IMR-90 (cell line): ENCODE results near the gene EPB41L3. TPM values are rescaled to one million over a fixed set of nuclear protein-coding genes. Genes with fewer than 3 reads are reported as not detected.

Source experiments
- ATAC-seq: fragments of 200-7000 bp; cut with Tn5 transposase; 2 replicates; pipeline ENCODE4 v1.9.1; 2020; ENCODE audit warnings: low read depth, mild to moderate bottlenecking, moderate library complexity
- BruUV-seq: library from RNA; stranded (reverse); fragments of 400-500 nt; replicated peaks from 2 replicates; lab custom pipeline; 2021; lab: Mats Ljungman, UMichigan
- CTCF ChIA-PET: fragments of 300-600 bp; formaldehyde crosslinking; extraction: SDS; loops from one replicate; lab custom pipeline; 2021; ENCODE audit warnings: antibody characterized with exemption; lab: Yijun Ruan, JAX
- POLR2A ChIA-PET: fragments of 300-600 bp; sonication (Branson Sonifier 250); formaldehyde crosslinking; loops from one replicate; lab custom pipeline; 2022; ENCODE audit warnings: antibody characterized with exemption; ENCODE audit not compliant: unreplicated experiment; lab: Charles Lee
- DNase-seq: peaks from one replicate; pipeline ENCODE4 v3.0.0; 2013
- H2AFZ ChIP-seq: replicated peaks from 2 replicates; pipeline ENCODE3; 2013; ENCODE audit warnings: low read length, mild to moderate bottlenecking; ENCODE audit not compliant: poor library complexity
- H2AK5ac ChIP-seq: 2 replicates; pipeline ENCODE4 v1.6.1; 2013; ENCODE audit warnings: low read depth, low read length, inconsistent platforms
- H2AK9ac ChIP-seq: replicated peaks from 2 replicates; pipeline ENCODE3; 2013; ENCODE audit warnings: mild to moderate bottlenecking, low read depth, low read length, moderate library complexity; ENCODE audit not compliant: poor library complexity
- H2BK120ac ChIP-seq: 2 replicates; pipeline ENCODE4 v1.6.1; 2013; ENCODE audit warnings: low read depth, low read length, inconsistent platforms
- H2BK15ac ChIP-seq: 3 replicates; pipeline ENCODE4 v1.6.1; 2013; ENCODE audit warnings: low read depth, low read length, inconsistent platforms
- H2BK20ac ChIP-seq: 2 replicates; pipeline ENCODE4 v1.6.1; 2013; ENCODE audit warnings: low read depth, mild to moderate bottlenecking, inconsistent platforms, low read length, moderate library complexity
- H2BK5ac ChIP-seq: 2 replicates; pipeline ENCODE4 v1.6.1; 2013; ENCODE audit warnings: mild to moderate bottlenecking, low read depth, low read length, inconsistent platforms; ENCODE audit not compliant: poor library complexity, severe bottlenecking
- H3K14ac ChIP-seq: replicated peaks from 2 replicates; pipeline ENCODE4 v1.6.1; 2013; ENCODE audit warnings: low read depth, low read length, inconsistent platforms
- H3K18ac ChIP-seq: 2 replicates; pipeline ENCODE4 v1.6.1; 2013; ENCODE audit warnings: low read depth, low read length, control low read depth
- H3K23ac ChIP-seq: 2 replicates; pipeline ENCODE4 v1.6.1; 2013; ENCODE audit warnings: low read depth, low read length, inconsistent platforms
- H3K27ac ChIP-seq: 2 replicates; pipeline ENCODE4 v1.5.1; 2013; ENCODE audit warnings: mild to moderate bottlenecking, control low read depth, low read length; ENCODE audit not compliant: insufficient read depth
- H3K27me3 ChIP-seq: 2 replicates; pipeline ENCODE4 v1.6.1; 2013; ENCODE audit warnings: low read length; ENCODE audit not compliant: control insufficient read depth, insufficient read depth
- H3K36me3 ChIP-seq: 2 replicates; pipeline ENCODE4 v1.6.1; 2013; ENCODE audit warnings: low read length, mixed read lengths; ENCODE audit not compliant: control insufficient read depth, insufficient read depth
- H3K4ac ChIP-seq: 2 replicates; pipeline ENCODE4 v1.6.1; 2013; ENCODE audit warnings: low read depth, low read length, inconsistent platforms
- H3K4me1 ChIP-seq: 2 replicates; pipeline ENCODE4 v1.6.1; 2013; ENCODE audit warnings: low read length, mixed read lengths; ENCODE audit not compliant: control insufficient read depth, insufficient read depth
- H3K4me2 ChIP-seq: 2 replicates; pipeline ENCODE4 v1.6.1; 2013; ENCODE audit warnings: low read depth, mild to moderate bottlenecking, control low read depth, low read length, moderate library complexity
- H3K4me3 ChIP-seq: 2 replicates; pipeline ENCODE4 v1.5.1; 2013; ENCODE audit warnings: low read depth, mild to moderate bottlenecking, control low read depth, low read length, moderate library complexity; ENCODE audit not compliant: insufficient read depth
- H3K56ac ChIP-seq: 2 replicates; pipeline ENCODE4 v1.6.1; 2013; ENCODE audit warnings: low read length, inconsistent platforms; ENCODE audit not compliant: insufficient read depth; ENCODE audit errors: extremely low read depth
- H3K79me1 ChIP-seq, 2 experiments: 2 replicates each; pipeline ENCODE4 v1.6.1; 2013; ENCODE audit warnings: low read length in 2 of 2, inconsistent platforms in 1 of 2, low read depth in 1 of 2
- H3K9ac ChIP-seq: 2 replicates; pipeline ENCODE4 v1.6.1; 2013; ENCODE audit warnings: low read depth, low read length, control low read depth
- H3K9me1 ChIP-seq: 2 replicates; pipeline ENCODE4 v1.6.1; 2013; ENCODE audit warnings: low read length, inconsistent platforms; ENCODE audit not compliant: insufficient read depth
- H3K9me3 ChIP-seq: 2 replicates; pipeline ENCODE4 v1.6.1; 2013; ENCODE audit warnings: low read length; ENCODE audit not compliant: control insufficient read depth, insufficient read depth
- H4K20me1 ChIP-seq: 2 replicates; pipeline ENCODE4 v1.6.1; 2013; ENCODE audit warnings: low read length, inconsistent platforms; ENCODE audit not compliant: insufficient read depth
- H4K5ac ChIP-seq: 2 replicates; pipeline ENCODE4 v1.6.1; 2013; ENCODE audit warnings: mild to moderate bottlenecking, low read depth, low read length, control low read depth
- H4K8ac ChIP-seq, 2 experiments: 2 replicates each; pipeline ENCODE4 v1.6.1; 2013; ENCODE audit warnings: low read depth in 2 of 2, low read length in 2 of 2, control low read depth in 1 of 2, inconsistent platforms in 1 of 2
- H4K91ac ChIP-seq: 2 replicates; pipeline ENCODE4 v1.6.1; 2013; ENCODE audit warnings: low read depth, low read length, inconsistent platforms; ENCODE audit not compliant: insufficient read depth
- CEBPB ChIP-seq: IDR thresholded peaks from 2 replicates; pipeline ENCODE4 v1.6.1; 2012; ENCODE audit warnings: low read depth, low read length, improper control_type of control experiment
- RCOR1 ChIP-seq: IDR thresholded peaks from 2 replicates; pipeline ENCODE4 v1.6.1; 2012; ENCODE audit warnings: mild to moderate bottlenecking, low read length, improper control_type of control experiment; ENCODE audit not compliant: insufficient replicate concordance
- WGBS, 2 experiments: methylation state at CpG; one replicate each; pipeline versions ENCODE4 v1.1.5 to v1.1.7; 2013; ENCODE audit warnings: missing lambda C conversion rate in 2 of 2; ENCODE audit not compliant: insufficient read length in 1 of 2; ENCODE audit errors: extremely low coverage in 2 of 2; 5-methylcytosine and 5-hydroxymethylcytosine counted together
- dilution Hi-C: fragments of 300-500 bp; cut with HindIII; formaldehyde crosslinking; loops from one replicate; pipeline ENCODE4 v1.14.3; 2018; ENCODE audit warnings: low sequenced_read_pairs; ENCODE audit not compliant: unreplicated experiment
- in situ Hi-C: fragments of 300-500 bp; cut with MboI; formaldehyde crosslinking; loops from 3 replicates; pipeline ENCODE4 v1.14.3; 2019; ENCODE audit warnings: low sequenced_read_pairs, inconsistent platforms, mixed read lengths
- intact Hi-C: fragments of 100-400 bp; cut with micrococcal nuclease; formaldehyde crosslinking; loops from 2 replicates; pipeline ENCODE4 v1.10.0; 2022
- polyA plus RNA-seq, 3 experiments: library from polyadenylated mRNA; depleted of rRNA; stranded (reverse); fragments of >200 nt; gene quantifications; 2 replicates each; pipeline ENCODE4 v1.2.3, GENCODE V29; 2012; ENCODE audit warnings: low replicate concordance in 1 of 3
- total RNA-seq: library from RNA; depleted of rRNA; stranded (reverse); fragments of >200 nt; gene quantifications from 2 replicates; pipeline ENCODE4 v1.2.3, GENCODE V29; 2012

The EPB41L3 gene
- total and polyA plus RNA-seq, 2 of the 4 experiments (the other 2 are of a cell fraction) = 36.6 to 70.3 TPM

DNA sequence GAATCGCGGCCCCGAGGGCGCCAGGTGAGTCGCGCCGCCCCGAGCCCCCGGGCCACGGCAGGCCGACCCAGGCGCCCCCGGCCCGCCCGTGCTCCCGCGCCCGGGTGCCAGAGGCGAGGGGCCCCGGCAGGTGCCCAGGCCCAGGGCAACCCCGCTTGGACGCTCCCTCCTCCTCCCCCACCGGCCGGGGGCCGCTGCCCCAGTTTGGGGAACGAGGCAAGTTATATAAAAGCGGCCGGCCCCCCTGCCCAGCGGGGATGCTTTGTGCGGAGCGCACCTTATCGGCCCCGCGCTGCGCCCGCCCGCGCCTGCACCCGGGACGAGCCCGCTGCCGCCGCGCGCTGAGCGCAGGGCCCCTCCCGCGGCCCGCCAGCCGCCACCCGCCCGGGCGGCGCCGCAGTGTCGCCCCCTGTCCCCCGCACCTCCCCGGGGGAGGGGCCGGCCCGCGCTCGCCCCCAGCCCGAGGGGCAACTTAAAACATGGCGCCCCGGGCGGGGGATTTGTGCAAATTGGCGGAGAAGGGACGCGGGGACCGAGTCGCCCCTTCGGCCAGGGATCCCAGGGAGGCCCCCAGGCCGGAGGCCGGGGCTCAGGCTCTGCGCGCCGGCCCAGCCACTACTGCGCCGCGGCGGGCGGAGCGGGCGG is 639 bp downstream of the EPB41L3 start:
- Histone ChIP-seq H3K79me1 (peaks cover 0 to 4% of the 10 kb centered on the region in 2 experiments; a peak in 2 of 4 replicates), H3K4me1 (no peaks in the 10 kb centered on the region), H2BK5ac (peak overlapping the region; percentile 50), H2BK120ac (no peak overlapping the region), H3K27me3 (no peaks in the 10 kb centered on the region; the same call in 1 of the 2 replicates), H3K9ac (peak overlapping the region; percentile 56), H4K20me1 (no peaks in the 10 kb centered on the region), H3K9me3 (no peaks in the 10 kb centered on the region), H3K14ac (no peak overlapping the region), H4K8ac (no peak overlapping the region), H3K4ac (no peak overlapping the region; the same call in 1 of the 2 replicates), H3K4me2 (peak overlapping the region; percentile 83), H4K5ac (no peak overlapping the region), H2BK20ac (no peak overlapping the region), H2AK9ac (peak overlapping the region; percentile 72), H3K9me1 (peaks cover 3% of the 10 kb centered on the region; the same call in 1 of the 2 replicates), H2AFZ (peak overlapping the region; percentile 95), H3K27ac (peak overlapping the region; percentile 57; the same call in 1 of the 2 replicates), H2AK5ac (no peak overlapping the region), H3K36me3 (no peaks in the 10 kb centered on the region), H3K18ac (no peak overlapping the region), H4K91ac (no peak overlapping the region), H3K4me3 (peak overlapping the region; percentile 98), H3K23ac (no peak overlapping the region), H2BK15ac (no peak overlapping the region), H3K56ac (no peak overlapping the region)
- BruUV-seq = no TSS peak
- ChIA-PET POLR2A (no interaction called here), CTCF (no interaction called here)
- ATAC-seq (peak; percentile 59), DNase-seq (no peak)
- dilution Hi-C loops = no loop called here
- intact Hi-C loops = no loop called here
- 1% methylated on average over 25 of the region's 84 CpGs; no CpG with 5 or more reads in 1 of the 2 experiments for WGBS, 2 experiments
- in situ Hi-C loops = no loop called here
- TF ChIP-seq CEBPB = no peak
- TF ChIP-seq RCOR1 = no peak
